HepG2 (cell line): ENCODE data around the gene ZNF213. TPM values are rescaled to one million over a fixed set of nuclear protein-coding genes. Genes with fewer than 3 reads are reported as not detected.

Experiments
- BATF2 ChIP-seq: sonication (generic); formaldehyde crosslinking; IDR thresholded peaks from 2 replicates; pipeline ENCODE4 v1.8.0; 2022; ENCODE audit warnings: mild to moderate bottlenecking, missing genetic modification reagents, moderate library complexity
- CCDC6 ChIP-seq: sonication (generic); formaldehyde crosslinking; IDR thresholded peaks from 2 replicates; pipeline ENCODE4 v1.8.1; 2022; ENCODE audit warnings: mild to moderate bottlenecking, missing genetic modification reagents, moderate library complexity
- CREB3 ChIP-seq: sonication (generic); formaldehyde crosslinking; IDR thresholded peaks from 2 replicates; pipeline ENCODE4 v1.5.0; 2020; ENCODE audit warnings: missing genetic modification reagents
- FLYWCH1 ChIP-seq: sonication (generic); formaldehyde crosslinking; IDR thresholded peaks from 2 replicates; pipeline ENCODE4 v1.8.1; 2023; ENCODE audit warnings: mild to moderate bottlenecking, missing genetic modification reagents
- MTF1 ChIP-seq: sonication (generic); formaldehyde crosslinking; IDR thresholded peaks from 2 replicates; pipeline ENCODE4 v1.5.0; 2020; ENCODE audit warnings: missing genetic modification reagents
- NFKB2 ChIP-seq: sonication (generic); formaldehyde crosslinking; IDR thresholded peaks from 2 replicates; pipeline ENCODE4 v1.4.0; 2020; ENCODE audit warnings: missing genetic modification reagents, borderline replicate concordance
- PBX3 ChIP-seq: sonication (generic); formaldehyde crosslinking; IDR thresholded peaks from 2 replicates; pipeline ENCODE4 v1.8.1; 2023; ENCODE audit warnings: missing genetic modification reagents, inconsistent platforms, borderline replicate concordance
- PITX1 ChIP-seq: sonication (generic); formaldehyde crosslinking; IDR thresholded peaks from 2 replicates; pipeline ENCODE4 v1.5.1; 2020; ENCODE audit warnings: mild to moderate bottlenecking, missing genetic modification reagents
- POGZ ChIP-seq: sonication (generic); formaldehyde crosslinking; IDR thresholded peaks from 2 replicates; pipeline ENCODE4 v1.4.0; 2020; ENCODE audit warnings: mild to moderate bottlenecking, missing genetic modification reagents
- SPEN ChIP-seq: sonication (generic); formaldehyde crosslinking; IDR thresholded peaks from 2 replicates; pipeline ENCODE4 v1.5.1; 2020; ENCODE audit warnings: low read depth, mild to moderate bottlenecking, missing genetic modification reagents
- TRAFD1 ChIP-seq: sonication (generic); formaldehyde crosslinking; IDR thresholded peaks from 2 replicates; pipeline ENCODE4 v1.5.1; 2020; ENCODE audit warnings: missing genetic modification reagents, mild to moderate bottlenecking, borderline replicate concordance
- TRIM24 ChIP-seq: sonication (generic); formaldehyde crosslinking; IDR thresholded peaks from 2 replicates; pipeline ENCODE4 v1.8.0; 2022; ENCODE audit warnings: mild to moderate bottlenecking, missing genetic modification reagents
- ZBTB26 ChIP-seq: IDR thresholded peaks from 2 replicates; pipeline ENCODE4 v1.6.1; 2016; ENCODE audit warnings: missing compliant biosample characterization, missing genetic modification reagents, borderline replicate concordance
- ZMAT3 ChIP-seq: sonication (generic); formaldehyde crosslinking; conservative IDR thresholded peaks from 2 replicates; pipeline ENCODE4 v1.7.0; 2021; ENCODE audit warnings: missing genetic modification reagents
- ZNF180 ChIP-seq: sonication (generic); formaldehyde crosslinking; IDR thresholded peaks from 2 replicates; pipeline ENCODE4 v1.4.0; 2020; ENCODE audit warnings: low read depth, missing genetic modification reagents, borderline replicate concordance
- ZNF232 ChIP-seq: sonication (generic); formaldehyde crosslinking; IDR thresholded peaks from 2 replicates; pipeline ENCODE4 v1.4.0; 2020; ENCODE audit warnings: missing genetic modification reagents, borderline replicate concordance
- ZNF362 ChIP-seq: sonication (generic); formaldehyde crosslinking; IDR thresholded peaks from 2 replicates; pipeline ENCODE4 v1.4.0; 2020; ENCODE audit warnings: missing genetic modification reagents, mild to moderate bottlenecking, borderline replicate concordance
- ZNF619 ChIP-seq: sonication (generic); formaldehyde crosslinking; IDR thresholded peaks from 2 replicates; pipeline ENCODE4 v1.4.0; 2020; ENCODE audit warnings: mild to moderate bottlenecking, missing genetic modification reagents
- ZNF720 ChIP-seq: sonication (generic); formaldehyde crosslinking; IDR thresholded peaks from 2 replicates; pipeline ENCODE4 v1.4.0; 2020; ENCODE audit warnings: missing genetic modification reagents
- ZNF788 ChIP-seq: sonication (generic); formaldehyde crosslinking; IDR thresholded peaks from 2 replicates; pipeline ENCODE4 v1.5.0; 2020; ENCODE audit warnings: mild to moderate bottlenecking, missing genetic modification reagents, borderline replicate concordance
- ZSCAN22 ChIP-seq: sonication (generic); formaldehyde crosslinking; IDR thresholded peaks from 2 replicates; pipeline ENCODE4 v1.4.0; 2020; ENCODE audit warnings: mild to moderate bottlenecking, missing genetic modification reagents
- polyA plus RNA-seq, 8 experiments: library from polyadenylated mRNA; depleted of rRNA in 3 of 8; stranded (reverse) in 7 of 8; unstranded in 1 of 8; fragments of >200 nt; fragmentation: Illumina TruSeq in 4 of 8; extraction: Trizol in 4 of 8; gene quantifications; 2 replicates each; pipeline versions ENCODE4 v1.2.1 to v1.2.3, GENCODE V29; 2011 to 2016; ENCODE audit warnings: low read depth in 4 of 8, missing spikeins in 1 of 8, mixed read lengths in 1 of 8; ENCODE audit not compliant: insufficient read depth in 1 of 8
- total RNA-seq, 5 experiments: library from RNA; depleted of rRNA; stranded (reverse); fragments of >200 nt; fragmentation: Illumina TruSeq; extraction: Trizol; gene quantifications; 2 replicates each; pipeline ENCODE4 v1.2.3, GENCODE V29; 2016; ENCODE audit warnings: low read depth in 1 of 5

The ZNF213 gene
- total and polyA plus RNA-seq, 2 of the 13 experiments (the other 11 are each of a cell fraction or from before 2014, with no cell fraction given), result 0.59 to 0.97 TPM

GRCh38 chr16:3150346-3151218, 15.8 kb downstream of the ZNF213 start (continued):
- 0 out of 2 replicates have a peak, but pooled peaks have one; percentile 33 for TF ChIP-seq PBX3 (CRISPR knock-in tag)
- peak; percentile 75; the same call in 1 of the 2 replicates for TF ChIP-seq ZNF232
- no peak; the same call in 1 of the 2 replicates for TF ChIP-seq MTF1 (CRISPR knock-in tag)
- TF ChIP-seq PITX1 (CRISPR knock-in tag), result peak; percentile 44; the same call in 1 of the 2 replicates
- TF ChIP-seq ZSCAN22 (CRISPR knock-in tag), result no peak
- TF ChIP-seq ZNF180 (CRISPR knock-in tag), result no peak
- TF ChIP-seq NFKB2, result peak; percentile 68
- peak; percentile 88; the same call in 1 of the 2 replicates for TF ChIP-seq CCDC6 (CRISPR knock-in tag)
- TF ChIP-seq CREB3 (CRISPR knock-in tag), result no peak; the same call in 1 of the 2 replicates
- TF ChIP-seq BATF2 (CRISPR knock-in tag), result no peak
- TF ChIP-seq POGZ, result no peak
- peak; percentile 87; the same call in 1 of the 2 replicates for TF ChIP-seq ZNF788 (CRISPR knock-in tag)
- no peak for TF ChIP-seq TRIM24 (CRISPR knock-in tag)
- TF ChIP-seq ZMAT3 (CRISPR knock-in tag), result peak; percentile 84; the same call in 1 of the 2 replicates
- TF ChIP-seq SPEN (CRISPR knock-in tag), result peak; percentile 83; the same call in 1 of the 2 replicates
- TF ChIP-seq ZNF720 (CRISPR knock-in tag), result no peak
- peak; percentile 95; the same call in 1 of the 2 replicates for TF ChIP-seq TRAFD1 (CRISPR knock-in tag)
- TF ChIP-seq ZNF362 (CRISPR knock-in tag), result peak; percentile 69
- TF ChIP-seq ZNF619 (CRISPR knock-in tag), result peak; percentile 84
- no peak for TF ChIP-seq FLYWCH1 (CRISPR knock-in tag)
- TF ChIP-seq ZBTB26 (CRISPR knock-in tag), result no peak
